ENCODE data around the gene SSBP3. TPM values are rescaled to one million over a fixed set of nuclear protein-coding genes. Genes with fewer than 3 reads are reported as not detected.

SSBP3 gene
- total and polyA plus RNA-seq, 2 experiments from 2014 or later = 47.4 to 68.6 TPM

DNA sequence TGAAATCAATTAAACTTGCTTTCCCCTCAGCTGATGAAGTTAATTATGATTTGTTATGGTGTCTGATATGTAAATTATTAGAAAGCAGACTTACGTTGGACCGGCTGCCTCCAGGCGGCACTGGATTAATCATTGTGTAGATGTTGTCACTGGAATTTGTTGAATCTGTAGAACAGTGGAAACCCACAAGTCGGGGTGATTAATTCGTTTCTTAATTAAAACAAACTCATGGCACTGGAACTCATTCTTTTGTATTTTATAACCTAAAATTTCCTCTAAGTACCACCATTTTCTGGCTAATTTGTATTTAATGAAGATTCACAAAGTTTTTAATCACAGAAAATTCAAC, 167.2 kb downstream of the SSBP3 start (continued):
- TF ChIP-seq ZNF331 (CRISPR knock-in tag; IDR thresholded peaks at IDR 0.05; ENCODE audit: low read depth) = no peak
- TF ChIP-seq, protein P1, sequence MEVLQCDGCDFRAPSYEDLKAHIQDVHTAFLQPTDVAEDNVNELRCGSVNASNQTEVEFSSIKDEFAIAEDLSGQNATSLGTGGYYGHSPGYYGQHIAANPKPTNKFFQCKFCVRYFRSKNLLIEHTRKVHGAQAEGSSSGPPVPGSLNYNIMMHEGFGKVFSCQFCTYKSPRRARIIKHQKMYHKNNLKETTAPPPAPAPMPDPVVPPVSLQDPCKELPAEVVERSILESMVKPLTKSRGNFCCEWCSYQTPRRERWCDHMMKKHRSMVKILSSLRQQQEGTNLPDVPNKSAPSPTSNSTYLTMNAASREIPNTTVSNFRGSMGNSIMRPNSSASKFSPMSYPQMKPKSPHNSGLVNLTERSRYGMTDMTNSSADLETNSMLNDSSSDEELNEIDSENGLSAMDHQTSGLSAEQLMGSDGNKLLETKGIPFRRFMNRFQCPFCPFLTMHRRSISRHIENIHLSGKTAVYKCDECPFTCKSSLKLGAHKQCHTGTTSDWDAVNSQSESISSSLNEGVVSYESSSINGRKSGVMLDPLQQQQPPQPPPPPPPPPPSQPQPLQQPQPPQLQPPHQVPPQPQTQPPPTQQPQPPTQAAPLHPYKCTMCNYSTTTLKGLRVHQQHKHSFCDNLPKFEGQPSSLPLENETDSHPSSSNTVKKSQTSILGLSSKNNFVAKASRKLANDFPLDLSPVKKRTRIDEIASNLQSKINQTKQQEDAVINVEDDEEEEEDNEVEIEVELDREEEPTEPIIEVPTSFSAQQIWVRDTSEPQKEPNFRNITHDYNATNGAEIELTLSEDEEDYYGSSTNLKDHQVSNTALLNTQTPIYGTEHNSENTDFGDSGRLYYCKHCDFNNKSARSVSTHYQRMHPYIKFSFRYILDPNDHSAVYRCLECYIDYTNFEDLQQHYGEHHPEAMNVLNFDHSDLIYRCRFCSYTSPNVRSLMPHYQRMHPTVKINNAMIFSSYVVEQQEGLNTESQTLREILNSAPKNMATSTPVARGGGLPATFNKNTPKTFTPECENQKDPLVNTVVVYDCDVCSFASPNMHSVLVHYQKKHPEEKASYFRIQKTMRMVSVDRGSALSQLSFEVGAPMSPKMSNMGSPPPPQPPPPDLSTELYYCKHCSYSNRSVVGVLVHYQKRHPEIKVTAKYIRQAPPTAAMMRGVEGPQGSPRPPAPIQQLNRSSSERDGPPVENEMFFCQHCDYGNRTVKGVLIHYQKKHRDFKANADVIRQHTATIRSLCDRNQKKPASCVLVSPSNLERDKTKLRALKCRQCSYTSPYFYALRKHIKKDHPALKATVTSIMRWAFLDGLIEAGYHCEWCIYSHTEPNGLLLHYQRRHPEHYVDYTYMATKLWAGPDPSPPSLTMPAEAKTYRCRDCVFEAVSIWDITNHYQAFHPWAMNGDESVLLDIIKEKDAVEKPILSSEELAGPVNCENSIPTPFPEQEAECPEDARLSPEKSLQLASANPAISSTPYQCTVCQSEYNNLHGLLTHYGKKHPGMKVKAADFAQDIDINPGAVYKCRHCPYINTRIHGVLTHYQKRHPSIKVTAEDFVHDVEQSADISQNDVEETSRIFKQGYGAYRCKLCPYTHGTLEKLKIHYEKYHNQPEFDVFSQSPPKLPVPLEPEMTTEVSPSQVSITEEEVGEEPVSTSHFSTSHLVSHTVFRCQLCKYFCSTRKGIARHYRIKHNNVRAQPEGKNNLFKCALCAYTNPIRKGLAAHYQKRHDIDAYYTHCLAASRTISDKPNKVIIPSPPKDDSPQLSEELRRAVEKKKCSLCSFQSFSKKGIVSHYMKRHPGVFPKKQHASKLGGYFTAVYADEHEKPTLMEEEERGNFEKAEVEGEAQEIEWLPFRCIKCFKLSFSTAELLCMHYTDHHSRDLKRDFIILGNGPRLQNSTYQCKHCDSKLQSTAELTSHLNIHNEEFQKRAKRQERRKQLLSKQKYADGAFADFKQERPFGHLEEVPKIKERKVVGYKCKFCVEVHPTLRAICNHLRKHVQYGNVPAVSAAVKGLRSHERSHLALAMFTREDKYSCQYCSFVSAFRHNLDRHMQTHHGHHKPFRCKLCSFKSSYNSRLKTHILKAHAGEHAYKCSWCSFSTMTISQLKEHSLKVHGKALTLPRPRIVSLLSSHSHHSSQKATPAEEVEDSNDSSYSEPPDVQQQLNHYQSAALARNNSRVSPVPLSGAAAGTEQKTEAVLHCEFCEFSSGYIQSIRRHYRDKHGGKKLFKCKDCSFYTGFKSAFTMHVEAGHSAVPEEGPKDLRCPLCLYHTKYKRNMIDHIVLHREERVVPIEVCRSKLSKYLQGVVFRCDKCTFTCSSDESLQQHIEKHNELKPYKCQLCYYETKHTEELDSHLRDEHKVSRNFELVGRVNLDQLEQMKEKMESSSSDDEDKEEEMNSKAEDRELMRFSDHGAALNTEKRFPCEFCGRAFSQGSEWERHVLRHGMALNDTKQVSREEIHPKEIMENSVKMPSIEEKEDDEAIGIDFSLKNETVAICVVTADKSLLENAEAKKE (CRISPR knock-in tag; IDR thresholded peaks at IDR 0.05) = no peak
- no peak for TF ChIP-seq EZH2phosphoT487 (IDR thresholded peaks at IDR 0.05; ENCODE audit: unreplicated experiment)
- no peak for TF ChIP-seq CREB1 (CRISPR knock-in tag; IDR thresholded peaks at IDR 0.05; ENCODE audit: low read depth)
- TF ChIP-seq JUNB (IDR thresholded peaks at IDR 0.05; ENCODE audit: unreplicated experiment) = no peak
- TF ChIP-seq POLR2AphosphoS5 (IDR thresholded peaks at IDR 0.05; ENCODE audit: low read depth) = no peak

DNA sequence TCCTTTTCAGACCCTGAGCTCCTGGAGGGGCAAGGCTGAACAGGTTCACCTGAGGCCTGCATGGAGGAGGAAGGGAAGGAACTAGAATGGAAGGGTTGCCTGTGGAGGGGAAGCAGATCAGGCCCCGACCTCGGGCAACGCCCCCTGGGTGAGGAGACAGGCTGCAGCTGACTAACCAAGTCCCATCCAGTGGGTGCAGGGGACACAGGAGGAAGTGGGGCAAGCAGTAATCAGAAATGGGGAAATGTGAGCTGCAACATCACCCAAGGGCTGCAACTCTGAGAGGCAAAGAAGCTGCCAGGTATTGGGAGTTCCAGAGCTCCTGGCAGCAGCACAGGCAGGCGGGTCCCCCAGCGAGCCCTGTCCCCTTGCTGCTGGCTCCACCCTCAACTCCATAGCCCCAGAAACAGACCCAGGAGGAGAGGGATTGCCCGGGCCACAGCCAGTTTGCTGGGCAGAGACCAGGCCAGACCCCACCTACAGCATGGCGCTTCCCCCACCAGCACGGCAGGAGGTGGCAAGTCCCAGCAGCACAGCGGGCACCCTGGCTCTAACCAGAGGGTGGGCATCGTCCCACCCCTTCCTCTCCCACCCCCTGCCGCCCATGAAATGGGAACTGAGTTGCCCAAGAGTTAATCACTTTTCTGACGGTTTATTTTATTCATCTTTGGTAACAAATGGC, 167.7 kb downstream of the SSBP3 start:
- Histone ChIP-seq H3K4me1 (ENCODE audit: insufficient read depth) (no peaks in the 10 kb centered on the region), H3K36me3 (ENCODE audit: insufficient read depth) (peaks cover 11% of the 10 kb centered on the region), H3K79me2 (replicated peaks; ENCODE audit: insufficient read depth) (no peaks in the 10 kb centered on the region), H3K9me2 (ENCODE audit: insufficient read depth) (no peaks in the 10 kb centered on the region), H3K27me3 (ENCODE audit: insufficient read depth) (no peaks in the 10 kb centered on the region), H3F3A (replicated peaks; ENCODE audit: low read depth) (0 out of 2 replicates have a peak, but pooled peaks cover 6% of the 10 kb centered on the region), H3K4me2 (no peak overlapping the region), H3K4me3 (no peak overlapping the region), H4K20me1 (replicated peaks; ENCODE audit: insufficient read depth) (no peaks in the 10 kb centered on the region; the same call in 1 of the 2 replicates), H3K27ac (ENCODE audit: low read depth) (no peak overlapping the region), H2AFZ (no peak overlapping the region)
- no peak overlapping the region for H3K27ac Mint-ChIP-seq
- H3K27me3 Mint-ChIP-seq (ENCODE audit: insufficient read depth, low read depth, poor library complexity) = peaks cover 6% of the 10 kb centered on the region
- H3K36me3 Mint-ChIP-seq (ENCODE audit: low read depth) = peaks cover 67% of the 10 kb centered on the region
- no peaks in the 10 kb centered on the region for H3K4me1 Mint-ChIP-seq
- peaks cover 7% of the 10 kb centered on the region for H3K9me3 Mint-ChIP-seq
- ATAC-seq (no peak), DNase-seq (ENCODE audit: low spot score) (no peak)
- no peak overlapping the region for H3K4me3 Mint-ChIP-seq
- TF ChIP-seq, protein P1 (CRISPR knock-in tag; IDR thresholded peaks at IDR 0.05) = no peak
- TF ChIP-seq JUNB (IDR thresholded peaks at IDR 0.05; ENCODE audit: unreplicated experiment) (no peak), NANOG (IDR thresholded peaks at IDR 0.05; ENCODE audit: borderline replicate concordance) (no peak), POLR2AphosphoS5 (IDR thresholded peaks at IDR 0.05; ENCODE audit: low read depth) (no peak), ZNF331 (CRISPR knock-in tag; IDR thresholded peaks at IDR 0.05; ENCODE audit: low read depth) (no peak)
